ENCODE data around the gene DNAH14. TPM values are rescaled to one million over a fixed set of nuclear protein-coding genes. Genes with fewer than 3 reads are reported as not detected.

DNAH14 gene
- total RNA-seq, 1 experiment from 2014 or later: 47.0 TPM

- CTCF ChIA-PET: no interaction called here
- H3K9me3 ChIP-seq (ENCODE audit: control insufficient read depth, insufficient read depth, low read depth, low read length): no peaks in the 10 kb centered on the region
- no peaks in the 10 kb centered on the region for H3K4me1 ChIP-seq (ENCODE audit: control insufficient read depth, insufficient read depth, low read length)
- ATAC-seq (no peak), DNase-seq (ENCODE audit: low read depth, low spot score) (no peak)
- POLR2A ChIA-PET: no interaction called here
- no peak overlapping the region for H3K27ac ChIP-seq (ENCODE audit: low read length)
- no peaks in the 10 kb centered on the region; the same call in 1 of the 2 replicates for H3K27me3 ChIP-seq (ENCODE audit: control insufficient read depth, insufficient read depth, low read length)
- TF ChIP-seq TCF7L2 (IDR thresholded peaks at IDR 0.05; ENCODE audit: low read depth, low read length): no peak
- TF ChIP-seq POLR2AphosphoS5 (IDR thresholded peaks at IDR 0.05; ENCODE audit: low read depth, low read length): no peak
- no peak for TF ChIP-seq CTCF (IDR thresholded peaks at IDR 0.05)
- intact Hi-C loops (cut with micrococcal nuclease; ENCODE audit: unreplicated experiment) (no loop called here), in situ Hi-C loops (cut with HindIII; ENCODE audit: low pct_unique_long_range_greater_than_20kb, low sequenced_read_pairs) (no loop called here)
- H3K4me3 ChIP-seq (ENCODE audit: low read depth in 2 of 2, low read length in 2 of 2): no peak overlapping the region
- BruUV-seq (replicated peaks): no TSS peak
- H3K36me3 ChIP-seq (ENCODE audit: control insufficient read depth, insufficient read depth, low read length): no peaks in the 10 kb centered on the region
These were observed 437.1 kb downstream of the DNAH14 start for GRCh38 chr1:225366552-225366951.

- no peak overlapping the region for H3K4me3 ChIP-seq (ENCODE audit: low read depth in 2 of 2, low read length in 2 of 2)
- H3K4me1 ChIP-seq (ENCODE audit: control insufficient read depth, insufficient read depth, low read length): no peaks in the 10 kb centered on the region
- ChIA-PET POLR2A (no interaction called here), CTCF (no interaction called here)
- TF ChIP-seq SIN3A (IDR thresholded peaks at IDR 0.05; ENCODE audit: borderline replicate concordance, insufficient read depth, low read depth, low read length): no peak
- TF ChIP-seq POLR2AphosphoS5 (IDR thresholded peaks at IDR 0.05; ENCODE audit: low read depth, low read length): no peak
- no peak for TF ChIP-seq TCF7L2 (IDR thresholded peaks at IDR 0.05; ENCODE audit: low read depth, low read length)
- no peak for TF ChIP-seq CTCF (IDR thresholded peaks at IDR 0.05)
- TF ChIP-seq REST (IDR thresholded peaks at IDR 0.05; ENCODE audit: insufficient read depth in 1 of 2, low read depth in 2 of 2, low read length in 1 of 2): no peak
- DNase-seq (ENCODE audit: low read depth, low spot score) (no peak), ATAC-seq (no peak)
- no TSS peak for BruUV-seq (replicated peaks)
- H3K27ac ChIP-seq (ENCODE audit: low read length): no peak overlapping the region
- in situ Hi-C loops (cut with HindIII; ENCODE audit: low pct_unique_long_range_greater_than_20kb, low sequenced_read_pairs) (no loop called here), intact Hi-C loops (cut with micrococcal nuclease; ENCODE audit: unreplicated experiment) (no loop called here)
- no peaks in the 10 kb centered on the region for H3K36me3 ChIP-seq (ENCODE audit: control insufficient read depth, insufficient read depth, low read length)
- no peaks in the 10 kb centered on the region for H3K9me3 ChIP-seq (ENCODE audit: control insufficient read depth, insufficient read depth, low read depth, low read length)
- no peaks in the 10 kb centered on the region; the same call in 1 of the 2 replicates for H3K27me3 ChIP-seq (ENCODE audit: control insufficient read depth, insufficient read depth, low read length)
These were observed 438.6 kb downstream of the DNAH14 start for GRCh38 chr1:225368036-225368552.

Measured in Panc1 (cell line).